GM21381 (cell line): ENCODE measurements around the gene OBSCN.
"Not testable (repeated sequence)": the region's sequence is repeated elsewhere in the genome, so short reads cannot be mapped to it uniquely, and the experiment has no call there.

Experiments used
- ATAC-seq: cut with Tn5 transposase; IDR thresholded peaks from one replicate; pipeline ENCODE4 v1.9.1; 2021; ENCODE audit warnings: mild to moderate bottlenecking, moderate library complexity; ENCODE audit not compliant: unreplicated experiment

OBSCN gene

DNA sequence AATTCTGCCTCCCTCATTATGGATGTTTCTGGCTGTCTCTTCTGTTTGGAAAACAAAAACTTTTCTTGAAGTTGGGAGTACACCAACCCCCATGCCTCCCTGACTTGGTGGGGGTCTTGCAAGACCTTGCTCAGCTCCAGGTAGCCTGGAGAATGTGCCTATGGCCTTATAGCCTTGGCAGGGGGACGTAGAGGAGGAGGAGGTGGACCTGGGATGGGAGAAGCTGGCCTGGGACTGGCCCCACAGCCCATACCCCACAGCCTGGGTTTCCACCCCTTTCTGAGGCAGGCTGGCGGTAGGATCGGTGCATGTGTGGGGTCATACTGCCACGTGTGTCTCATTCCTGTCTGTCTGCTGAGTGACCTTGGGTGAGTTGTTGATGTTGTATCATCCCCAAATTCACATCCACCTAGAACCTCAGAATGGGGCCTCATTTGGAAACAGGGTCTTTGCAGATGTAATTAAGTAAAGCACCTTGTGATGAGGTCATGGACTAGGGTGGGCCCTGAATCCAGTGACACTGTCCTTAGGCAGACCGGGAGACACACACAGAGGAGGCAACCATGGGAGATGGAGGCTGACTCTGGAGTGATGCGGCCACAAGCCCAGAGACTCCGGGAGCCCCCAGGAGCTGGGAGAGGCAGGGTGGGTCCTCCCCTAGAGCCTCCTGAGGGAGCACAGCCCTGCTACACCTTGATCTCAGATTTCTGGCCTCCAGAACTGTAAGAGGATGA lies 18.5 kb downstream of the OBSCN start:
- no peak for ATAC-seq

DNA sequence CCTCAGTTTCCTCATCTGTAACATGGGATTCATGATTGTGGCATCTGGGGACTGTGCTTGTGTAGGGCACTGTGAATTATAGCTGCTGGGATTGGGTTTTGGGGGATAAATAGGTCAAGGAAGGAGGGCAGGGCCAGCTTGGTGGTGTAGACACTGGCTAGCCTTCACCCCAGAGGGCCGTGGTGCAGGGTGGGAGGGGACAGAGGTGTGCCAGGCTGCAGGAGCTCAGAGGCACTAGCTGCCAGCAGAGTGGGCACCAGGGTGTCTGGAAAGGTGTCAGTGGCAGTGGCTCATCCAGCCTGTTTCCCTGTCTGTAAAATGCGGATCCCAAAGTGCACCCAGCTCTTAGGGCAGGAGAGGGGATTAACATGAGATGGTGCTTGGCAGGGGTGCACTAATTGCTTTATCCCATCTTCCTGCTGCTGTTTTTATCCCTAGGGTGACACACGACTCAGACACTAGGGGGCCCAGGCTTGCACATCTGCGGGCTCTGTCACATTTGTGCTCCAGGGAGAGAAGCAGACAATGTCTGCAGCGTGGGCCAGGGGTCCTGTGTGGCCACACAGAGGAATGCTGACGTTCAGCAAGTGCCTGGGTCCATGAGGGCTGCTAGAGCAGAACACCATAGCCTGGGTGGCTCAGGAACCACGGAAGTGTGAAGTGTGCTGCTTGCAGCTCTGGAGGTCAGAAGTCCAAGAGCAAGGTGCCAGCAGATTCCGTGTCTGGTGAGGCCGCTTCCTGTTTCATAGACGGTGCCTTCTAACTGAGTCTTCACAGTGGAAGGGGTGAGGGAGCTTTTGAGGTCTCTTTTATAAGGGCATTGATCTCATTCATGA lies 19.3 kb downstream of the OBSCN start:
- ATAC-seq, result no peak

DNA sequence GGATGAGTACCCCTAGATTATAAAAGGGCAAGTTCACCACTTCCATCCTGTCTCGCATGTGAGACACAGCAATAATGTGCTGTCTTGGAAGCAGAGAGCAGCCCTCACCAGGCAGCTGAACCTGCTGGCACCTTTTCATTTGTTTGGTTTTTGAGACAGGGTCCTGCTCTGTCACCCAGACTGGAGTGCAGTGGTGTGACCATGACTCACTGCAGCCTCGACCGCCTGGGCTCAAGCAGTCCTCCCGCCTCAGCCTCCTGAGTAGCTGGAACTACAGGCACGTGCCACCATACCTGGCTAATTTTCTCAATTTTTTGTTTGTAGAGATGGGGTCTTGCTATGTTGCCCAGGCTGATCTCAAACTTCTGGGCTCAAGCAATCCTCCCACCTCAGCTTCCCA lies 20.3 kb downstream of the OBSCN start:
- ATAC-seq, result not testable (repeated sequence)

DNA sequence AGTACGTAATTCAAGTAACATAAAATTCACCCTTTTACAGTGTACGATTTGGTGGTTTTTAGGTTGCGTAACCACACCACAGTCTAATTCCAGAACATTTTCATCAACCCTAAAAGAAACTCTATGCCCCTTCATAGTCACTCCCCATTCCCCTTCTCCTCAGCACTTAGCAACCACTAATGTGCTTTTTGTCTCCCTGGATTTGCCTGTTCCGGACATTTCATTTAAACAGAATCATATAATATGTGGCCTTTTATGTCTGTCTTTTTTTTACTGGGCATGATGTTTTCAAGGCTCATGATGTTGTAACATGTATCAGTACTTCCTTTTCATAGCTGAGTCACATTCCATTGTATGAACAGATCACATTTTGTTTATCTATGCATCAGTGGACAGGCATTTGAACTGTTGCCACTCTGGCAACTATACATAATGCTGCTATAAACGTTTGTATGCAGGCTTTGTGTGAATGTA lies 20.8 kb downstream of the OBSCN start:
- ATAC-seq, result no peak

DNA sequence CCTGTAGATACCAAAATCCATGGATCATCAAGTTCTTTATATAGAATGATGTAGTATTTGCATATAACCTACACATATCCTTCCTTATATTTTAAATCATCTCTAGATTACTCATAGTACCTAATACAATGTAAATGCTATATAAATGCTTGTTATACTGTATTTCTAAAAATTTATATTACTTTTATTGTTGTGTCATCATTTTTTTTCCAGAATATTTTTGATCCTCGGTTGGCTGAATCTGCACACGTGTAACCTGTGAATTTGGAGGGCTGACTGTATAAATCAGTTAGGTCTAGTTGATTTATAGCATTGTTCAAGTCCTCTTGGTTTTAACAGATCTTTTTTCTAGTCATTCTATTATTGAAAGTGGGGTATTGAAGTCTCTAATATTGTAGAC lies 23.3 kb downstream of the OBSCN start:
- no peak for ATAC-seq

DNA sequence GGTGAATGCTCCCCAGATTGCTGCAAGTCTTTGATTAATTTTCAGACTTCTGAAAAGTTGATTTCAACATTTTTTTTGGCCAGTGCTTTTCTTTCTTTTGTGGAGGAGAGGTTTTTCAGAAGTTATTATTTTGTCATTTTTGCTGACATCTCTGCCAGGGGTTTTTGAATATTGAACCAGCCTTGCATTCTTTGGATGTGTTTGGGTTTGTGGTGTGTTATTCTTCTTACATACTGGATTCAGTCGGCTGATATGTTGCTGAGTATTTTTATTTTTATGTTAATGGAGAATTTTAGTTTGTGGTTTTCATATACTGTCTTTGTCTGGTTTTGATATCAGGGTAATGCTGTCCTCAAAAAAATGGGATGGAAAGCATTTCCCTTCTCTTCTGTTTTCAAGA lies 25.3 kb downstream of the OBSCN start:
- ATAC-seq, result no peak

DNA sequence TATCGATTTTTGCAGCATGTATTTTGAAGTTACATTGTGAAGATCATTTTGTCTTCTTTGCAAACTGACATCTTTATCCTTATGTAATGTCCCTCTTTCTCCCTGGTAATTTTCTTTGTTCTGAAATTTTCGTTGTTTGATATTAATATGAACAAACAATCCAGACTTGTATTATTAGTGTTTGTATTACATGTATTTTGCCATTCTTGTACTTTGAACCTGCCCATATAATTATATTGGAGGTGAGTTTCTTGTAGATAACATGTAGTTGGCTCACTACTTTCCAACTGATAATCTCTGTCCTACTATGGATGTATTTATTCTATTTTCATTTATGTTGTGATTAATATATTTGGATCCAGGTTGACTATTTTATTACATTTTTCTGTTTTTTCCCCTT lies 27.1 kb downstream of the OBSCN start:
- no peak for ATAC-seq

DNA sequence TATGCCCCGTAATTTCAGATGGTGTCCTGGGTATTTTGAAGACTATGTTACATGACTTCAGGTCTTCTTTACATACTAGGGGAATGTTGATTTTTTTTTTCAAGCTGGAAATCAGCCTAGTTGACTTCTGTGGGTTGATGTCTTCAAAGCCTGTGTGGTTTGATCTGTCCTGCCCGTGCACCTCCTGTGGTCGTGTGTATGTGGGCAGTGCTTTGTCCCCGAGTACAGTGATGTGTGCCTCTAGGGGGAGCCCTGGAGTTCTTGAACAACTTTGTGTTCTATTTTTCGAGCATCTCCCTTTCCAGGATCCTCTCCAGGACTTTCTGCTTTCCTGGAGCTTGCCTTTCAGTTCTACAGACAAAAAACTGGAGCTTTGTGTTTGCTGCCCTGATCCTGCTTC lies 28.9 kb downstream of the OBSCN start:
- no peak for ATAC-seq

DNA sequence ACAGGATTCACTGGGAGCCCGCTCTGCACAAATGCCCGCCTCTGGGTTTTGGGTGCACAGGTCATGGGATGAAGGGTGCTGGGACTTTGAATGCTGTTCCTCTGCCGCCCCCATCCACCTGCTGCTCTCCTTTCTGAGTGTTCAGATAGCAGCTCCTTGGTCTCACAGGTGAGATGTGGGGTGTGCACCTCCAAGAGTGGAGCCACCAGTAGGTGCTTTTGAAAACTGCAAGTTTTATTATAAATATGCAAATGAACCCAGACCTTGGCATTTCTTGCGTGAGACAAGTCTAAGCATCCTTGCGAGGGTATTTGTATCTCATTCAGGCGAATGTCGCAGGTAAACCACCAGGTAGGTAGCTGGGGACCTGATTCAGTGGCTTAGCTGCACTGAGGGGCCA lies 30.2 kb downstream of the OBSCN start:
- no peak for ATAC-seq

DNA sequence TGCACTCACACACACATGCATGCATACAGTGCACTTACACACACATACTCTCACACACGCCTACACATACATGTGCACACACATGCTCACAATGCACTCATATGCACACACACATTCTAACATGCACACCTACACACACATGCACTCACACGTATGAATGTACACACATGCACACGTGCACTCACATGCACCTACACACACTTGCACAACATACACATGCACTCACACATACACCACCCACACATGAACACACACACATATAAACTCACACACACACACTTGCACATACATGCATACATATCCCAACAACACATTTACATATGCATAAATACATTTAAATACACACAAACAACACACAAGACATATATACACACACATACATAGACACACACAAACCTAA lies 30.6 kb downstream of the OBSCN start:
- no peak for ATAC-seq

DNA sequence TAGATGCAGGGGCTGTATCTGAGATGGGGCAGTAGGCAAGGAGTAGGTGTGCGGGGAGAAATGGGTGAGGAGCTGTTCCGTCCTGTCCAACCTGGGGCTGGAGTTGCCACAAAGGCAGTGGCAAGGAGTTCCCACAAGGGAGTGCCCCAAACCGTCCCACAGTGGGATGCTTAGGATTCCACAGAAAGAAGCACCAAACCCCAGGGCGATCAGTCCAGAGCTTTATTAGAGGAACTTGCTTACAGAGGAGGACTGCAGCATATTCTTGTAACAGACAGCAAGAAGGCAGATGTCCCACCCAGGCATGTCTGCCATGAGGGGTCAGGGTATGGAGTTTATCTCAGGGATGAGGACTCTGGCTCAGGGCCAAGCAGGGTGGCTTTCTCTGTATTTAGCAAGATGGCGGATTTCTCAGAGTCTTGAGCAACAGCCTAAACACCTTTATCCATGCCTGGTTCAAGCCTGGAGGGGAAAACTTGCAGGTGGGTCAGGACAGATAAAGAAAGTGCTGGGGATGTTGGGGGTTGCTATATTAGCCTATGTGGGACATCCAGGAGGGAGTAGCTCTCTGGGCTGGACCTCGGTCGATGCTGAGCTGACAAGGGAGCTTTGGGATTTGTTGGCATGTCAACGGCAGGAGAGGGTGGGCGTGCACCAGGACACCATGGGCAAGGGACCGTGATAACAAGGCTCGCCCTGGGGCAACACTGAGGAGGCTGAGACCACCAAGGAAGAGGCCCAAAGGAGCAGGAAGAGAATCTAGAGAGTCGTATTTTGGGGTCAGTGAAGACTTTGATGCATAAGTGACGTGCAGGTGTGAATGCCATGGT lies 32.8 kb downstream of the OBSCN start:
- no peak for ATAC-seq

DNA sequence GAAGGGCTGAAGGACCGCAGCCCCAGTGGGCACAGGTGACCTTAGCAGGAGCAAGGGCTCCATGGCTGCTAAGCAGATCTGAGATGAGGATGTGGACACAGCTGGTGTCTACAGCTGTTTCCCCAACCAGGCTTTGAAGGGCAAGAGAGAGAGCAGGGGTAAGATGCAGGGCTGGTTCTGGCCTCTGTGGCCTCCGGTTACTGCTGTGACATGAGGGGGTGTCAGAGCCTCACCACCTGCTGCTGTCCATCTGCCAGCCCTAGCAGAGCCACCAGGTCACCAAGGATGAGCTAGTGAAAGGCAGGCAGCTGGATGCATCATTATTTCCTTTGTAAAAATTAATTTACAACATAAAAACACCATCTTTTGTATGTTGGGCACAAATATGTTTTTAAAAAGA lies 33.4 kb downstream of the OBSCN start:
- ATAC-seq, result no peak

DNA sequence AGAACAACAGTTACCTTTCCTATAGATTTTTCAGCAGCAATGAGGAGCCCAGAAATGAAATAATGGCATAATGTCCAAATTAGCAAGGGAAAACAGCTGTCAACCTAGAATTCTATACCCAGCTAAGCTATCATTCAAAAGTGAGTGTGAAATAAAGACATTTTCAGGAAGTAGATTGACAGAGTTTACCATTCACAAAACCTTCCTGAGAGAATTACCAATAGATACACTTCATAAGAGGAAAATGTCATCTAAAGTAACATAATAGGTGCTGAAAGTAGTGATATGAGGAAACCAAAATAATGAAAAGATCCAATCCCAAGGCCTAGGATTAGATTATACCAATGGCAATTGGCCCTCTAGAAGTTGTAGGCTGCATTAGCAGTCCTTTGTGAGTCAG lies 34.6 kb downstream of the OBSCN start:
- no peak for ATAC-seq

DNA sequence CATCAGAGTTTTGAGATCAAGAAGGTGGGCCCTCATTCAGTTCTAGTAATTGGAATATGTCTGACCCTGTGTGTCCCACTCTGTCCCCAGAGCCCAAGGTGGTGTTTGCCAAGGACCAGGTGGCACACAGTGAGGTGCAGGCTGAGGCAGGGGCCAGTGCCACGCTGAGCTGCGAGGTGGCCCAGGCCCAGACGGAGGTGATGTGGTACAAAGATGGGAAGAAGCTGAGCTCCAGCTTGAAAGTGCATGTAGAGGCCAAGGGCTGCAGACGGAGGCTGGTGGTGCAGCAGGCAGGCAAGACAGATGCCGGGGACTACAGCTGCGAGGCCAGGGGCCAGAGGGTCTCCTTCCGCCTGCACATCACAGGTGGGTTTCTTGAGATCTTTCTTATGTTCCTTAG lies 35.2 kb downstream of the OBSCN start:
- no peak for ATAC-seq

DNA sequence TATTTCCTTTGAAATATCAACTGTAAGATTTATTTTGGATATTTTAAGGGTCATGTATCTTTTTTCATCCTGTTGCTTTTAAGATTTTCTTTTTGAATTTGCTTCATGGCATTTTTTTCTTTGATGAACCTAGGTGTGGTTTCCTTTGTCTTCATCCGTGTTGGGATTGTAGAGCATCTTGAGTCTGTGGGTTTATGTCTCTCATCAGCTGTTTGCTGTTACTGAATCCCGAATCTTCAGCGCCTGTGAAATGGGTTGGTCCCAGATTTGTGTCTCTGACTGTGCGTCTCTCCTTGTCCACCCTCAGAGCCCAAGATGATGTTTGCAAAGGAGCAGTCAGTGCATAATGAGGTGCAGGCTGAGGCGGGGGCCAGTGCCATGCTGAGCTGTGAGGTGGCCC lies 36.1 kb downstream of the OBSCN start:
- not testable (repeated sequence) for ATAC-seq

DNA sequence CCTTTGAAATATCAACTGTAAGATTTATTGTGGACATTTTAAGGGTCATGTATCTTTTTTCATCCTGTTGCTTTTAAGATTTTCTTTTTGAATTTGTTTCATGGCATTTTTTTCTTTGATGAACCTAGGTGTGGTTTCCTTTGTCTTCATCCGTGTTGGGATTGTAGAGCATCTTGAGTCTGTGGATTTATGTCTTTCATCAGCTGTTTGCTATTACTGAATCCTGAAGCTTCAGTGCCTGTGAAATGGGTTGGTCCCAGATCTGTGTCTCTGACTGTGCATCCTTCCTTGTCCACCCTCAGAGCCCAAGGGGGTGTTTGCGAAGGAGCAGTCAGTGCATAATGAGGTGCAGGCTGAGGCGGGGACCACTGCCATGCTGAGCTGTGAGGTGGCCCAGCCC lies 37.3 kb downstream of the OBSCN start:
- no peak for ATAC-seq

DNA sequence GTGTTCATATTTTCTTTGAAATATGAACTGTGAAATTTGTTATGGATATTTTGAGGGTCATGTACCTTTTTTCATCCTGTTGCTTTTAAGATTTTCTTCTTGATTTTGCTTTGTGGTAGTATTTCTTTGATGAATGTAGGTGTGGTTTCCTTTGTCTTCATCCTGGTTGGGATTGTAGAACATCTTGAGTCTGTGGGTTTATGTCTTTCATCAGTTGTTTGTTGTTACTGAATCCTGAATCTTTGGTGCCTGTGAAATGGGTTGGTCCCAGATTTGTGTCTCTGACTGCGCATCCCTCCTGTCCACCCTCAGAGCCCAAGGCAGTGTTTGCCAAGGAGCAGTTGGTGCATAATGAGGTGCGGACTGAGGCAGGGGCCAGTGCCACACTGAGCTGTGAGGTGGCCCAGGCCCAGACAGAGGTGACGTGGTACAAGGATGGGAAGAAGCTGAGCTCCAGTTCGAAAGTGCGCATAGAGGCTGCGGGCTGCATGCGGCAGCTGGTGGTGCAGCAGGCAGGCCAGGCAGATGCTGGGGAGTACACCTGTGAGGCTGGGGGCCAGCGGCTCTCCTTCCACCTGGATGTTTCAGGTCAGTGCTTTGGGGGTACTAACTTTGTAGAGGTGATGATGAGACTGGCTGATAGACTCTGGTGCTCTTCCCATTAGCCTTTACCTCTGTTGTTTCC lies 38.5 kb downstream of the OBSCN start:
- no peak for ATAC-seq

DNA sequence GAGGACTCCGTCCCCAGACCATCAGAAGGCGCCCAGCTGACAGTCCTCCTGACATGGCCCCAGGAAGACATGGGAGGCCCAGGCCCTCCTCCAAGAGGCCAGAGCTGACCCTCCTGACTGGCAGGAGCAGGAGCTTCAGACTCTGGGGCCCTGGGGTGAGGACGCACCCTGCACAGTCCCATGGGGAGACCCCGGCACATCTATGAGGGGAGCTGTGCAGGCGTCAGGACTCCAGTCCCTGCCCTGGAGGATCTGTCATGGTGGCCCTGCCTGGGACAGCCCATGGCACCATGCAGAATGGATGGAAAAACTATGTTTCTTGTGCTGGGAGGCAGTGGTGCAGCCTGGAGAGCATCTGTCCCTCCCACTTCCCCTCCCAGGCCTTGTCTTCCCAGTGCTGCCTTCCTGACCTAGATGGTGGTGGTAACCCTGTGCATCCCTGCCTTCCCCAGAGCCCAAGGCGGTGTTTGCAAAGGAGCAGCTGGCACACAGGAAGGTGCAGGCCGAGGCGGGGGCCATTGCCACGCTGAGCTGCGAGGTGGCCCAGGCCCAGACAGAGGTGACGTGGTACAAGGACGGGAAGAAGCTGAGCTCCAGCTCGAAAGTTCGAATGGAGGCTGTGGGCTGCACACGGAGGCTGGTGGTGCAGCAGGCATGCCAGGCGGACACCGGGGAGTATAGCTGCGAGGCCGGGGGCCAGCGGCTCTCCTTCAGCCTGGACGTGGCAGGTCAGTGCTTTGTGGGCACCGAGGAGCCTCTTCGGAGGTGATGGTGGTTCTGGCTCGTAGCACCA lies 41.9 kb downstream of the OBSCN start:
- no peak for ATAC-seq

DNA sequence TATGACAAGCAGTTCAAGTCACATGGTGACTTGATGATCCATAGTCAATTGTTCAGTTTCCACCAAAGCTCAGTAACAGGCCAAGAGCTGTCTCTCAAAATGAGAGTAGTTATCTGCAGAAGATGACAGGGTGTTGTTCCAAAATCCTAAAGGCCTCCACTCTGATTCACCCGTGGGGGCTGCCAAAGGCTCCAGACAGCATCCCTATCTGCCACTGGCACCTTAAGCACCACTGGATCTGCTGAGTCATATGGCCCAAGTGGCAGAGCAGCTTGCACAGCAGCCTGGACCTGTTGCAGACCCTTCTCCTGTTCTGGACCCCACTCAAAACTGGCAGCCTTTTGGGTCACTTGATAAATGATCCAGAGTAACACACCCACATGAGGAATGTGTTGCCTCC lies 44.6 kb downstream of the OBSCN start:
- not testable (repeated sequence) for ATAC-seq
